CD4-positive, alpha-beta T cell treated with Interferon gamma for 1 hour (primary cell): ENCODE measurements around the gene KLHL26.
"Not testable (repeated sequence)": the region's sequence is repeated elsewhere in the genome, so short reads cannot be mapped to it uniquely, and the experiment has no call there.

Source experiments
- DNase-seq: peaks from one replicate; pipeline ENCODE4 v3.0.0-alpha.2; 2020

KLHL26 gene

GRCh38 chr19:18636969-18637629 lies at the start of gene KLHL26:
Gene KLHL26 (plus strand): TSS chr19:18637028. CDS start chr19:18637055, 27 bp downstream.
- no peak for DNase-seq

- no peak for DNase-seq
Measured at GRCh38 chr19:18587561-18587960, 49.3 kb upstream of the KLHL26 start.

GRCh38 chr19:18587962-18588610 lies 48.7 kb upstream of the KLHL26 start:
- no peak for DNase-seq

GRCh38 chr19:18588611-18589379 lies 48.0 kb upstream of the KLHL26 start, which contains the start of gene REX1BD:
Gene REX1BD (plus strand): TSS chr19:18588798. CDS start chr19:18588802, 4 bp downstream.
- peak; percentile 86 for DNase-seq

GRCh38 chr19:18589380-18590272 lies 47.2 kb upstream of the KLHL26 start:
- peak; percentile 71 for DNase-seq

GRCh38 chr19:18590273-18591272 lies 46.3 kb upstream of the KLHL26 start:
- DNase-seq: peak; percentile 34

GRCh38 chr19:18591735-18592385 lies 45.0 kb upstream of the KLHL26 start:
- no peak for DNase-seq

GRCh38 chr19:18592732-18593131 lies 44.1 kb upstream of the KLHL26 start:
- DNase-seq: not testable (repeated sequence)

- DNase-seq: no peak
Measured at GRCh38 chr19:18593367-18594095, 43.3 kb upstream of the KLHL26 start.

GRCh38 chr19:18594096-18594823 lies 42.6 kb upstream of the KLHL26 start:
- DNase-seq: peak; percentile 72

- no peak for DNase-seq
Measured at GRCh38 chr19:18594824-18595373, 41.9 kb upstream of the KLHL26 start.

- DNase-seq: no peak
Measured at GRCh38 chr19:18595475-18595874, 41.4 kb upstream of the KLHL26 start.

- peak; percentile 53 for DNase-seq
Measured at GRCh38 chr19:18596752-18597157, 40.1 kb upstream of the KLHL26 start.

- no peak for DNase-seq
Measured at GRCh38 chr19:18597809-18598660, 38.8 kb upstream of the KLHL26 start.

GRCh38 chr19:18599485-18599884 lies 37.3 kb upstream of the KLHL26 start:
- no peak for DNase-seq

- not testable (repeated sequence) for DNase-seq
Measured at GRCh38 chr19:18600692-18601397, 36.0 kb upstream of the KLHL26 start.

GRCh38 chr19:18601875-18602274 lies 35.0 kb upstream of the KLHL26 start:
- DNase-seq: no peak
